ENCODE results near the gene FCGBP.
"Not testable (repeated sequence)": the region's sequence is repeated elsewhere in the genome, so short reads cannot be mapped to it uniquely, and the experiment has no call there.

Gene FCGBP

DNA sequence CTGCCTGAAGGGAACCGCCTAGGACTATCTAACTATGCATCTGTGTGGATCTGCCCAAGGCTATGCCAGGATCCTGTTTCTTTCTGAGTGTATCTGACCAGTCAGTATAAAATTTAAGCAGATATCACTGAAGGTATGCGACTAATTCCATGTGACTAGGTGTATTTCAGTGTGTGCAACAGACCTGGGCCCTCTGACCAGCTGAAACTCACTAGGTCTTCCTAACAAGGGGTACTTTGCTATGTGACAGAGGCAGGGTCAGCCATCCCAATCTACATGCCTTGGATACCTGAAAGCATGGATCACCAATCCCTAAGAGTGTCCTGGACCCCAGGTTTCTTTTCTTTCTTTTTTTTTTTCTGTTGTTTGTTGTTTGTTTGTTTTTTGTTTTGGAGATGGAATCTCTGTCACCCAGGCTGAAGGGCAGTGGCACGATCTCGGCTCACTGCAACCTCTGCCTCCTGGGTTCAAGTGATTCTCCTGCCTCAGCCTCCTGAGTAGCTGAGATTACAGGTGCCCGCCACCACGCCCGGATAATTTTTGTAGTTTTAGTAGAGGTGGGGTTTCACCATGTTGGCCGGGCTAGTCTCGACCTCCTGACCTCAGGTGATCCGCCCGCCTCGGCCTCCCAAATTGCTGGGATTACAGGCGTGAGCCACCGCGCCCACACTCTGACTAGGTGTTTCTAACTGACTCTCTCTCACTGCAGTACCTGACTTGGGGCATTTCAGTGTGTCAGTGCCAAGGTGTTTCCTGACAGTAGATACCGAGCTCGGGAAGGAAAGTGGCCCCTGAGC, 43.5 kb downstream of the FCGBP start:
- H3K79me2 ChIP-seq (ENCODE audit: control insufficient read depth, insufficient read depth, low read length) = no peaks in the 10 kb centered on the region
- no peak overlapping the region for H2BK5ac ChIP-seq (ENCODE audit: low read length)
- no peak overlapping the region for H4K8ac ChIP-seq (ENCODE audit: low read depth, low read length)
- peak; percentile 18 for DNase-seq
- no peak overlapping the region for H3K4me3 ChIP-seq (ENCODE audit: low read length)
- no peak overlapping the region for H4K5ac ChIP-seq (ENCODE audit: low read length)
- H3K36me3 ChIP-seq (ENCODE audit: control insufficient read depth, insufficient read depth, low read length) = no peaks in the 10 kb centered on the region
- H3K9ac ChIP-seq (ENCODE audit: low read length) = no peak overlapping the region
- no peak overlapping the region for H3K23ac ChIP-seq (ENCODE audit: low read length)
- H2BK15ac ChIP-seq (replicated peaks; ENCODE audit: low read depth) = no peak overlapping the region
- H3K4me1 ChIP-seq (ENCODE audit: control insufficient read depth, low read depth, low read length) = no peaks in the 10 kb centered on the region
- no peak overlapping the region for H3K4ac ChIP-seq (ENCODE audit: low read depth, low read length)
- no peak overlapping the region for H3K56ac ChIP-seq (ENCODE audit: low read length)
- no CpG with 5 or more reads among the region's 17 CpGs for WGBS (ENCODE audit: extremely low coverage, insufficient coverage, low lambda C conversion rate)
- H2BK120ac ChIP-seq (ENCODE audit: low read depth, low read length) = no peak overlapping the region
- H3K27ac ChIP-seq (ENCODE audit: low read depth, low read length) = no peak overlapping the region
- no peaks in the 10 kb centered on the region for H3K79me1 ChIP-seq (ENCODE audit: low read length)
- H3K4me2 ChIP-seq (ENCODE audit: low read length) = no peak overlapping the region
- H3K27me3 ChIP-seq (ENCODE audit: insufficient read depth, low read length, poor library complexity) = no peaks in the 10 kb centered on the region
- no peak overlapping the region for H2AK5ac ChIP-seq (ENCODE audit: low read length)
- no peak overlapping the region for H3K18ac ChIP-seq (ENCODE audit: low read length)

GRCh38 chr19:39889872-39890754, 44.3 kb downstream of the FCGBP start:
- H3K79me2 ChIP-seq (ENCODE audit: control insufficient read depth, insufficient read depth, low read length); H4K8ac ChIP-seq (ENCODE audit: low read depth, low read length); H4K5ac ChIP-seq (ENCODE audit: low read length); H3K18ac ChIP-seq (ENCODE audit: low read length); H3K9ac ChIP-seq (ENCODE audit: low read length); H3K23ac ChIP-seq (ENCODE audit: low read length); H3K27me3 ChIP-seq (ENCODE audit: insufficient read depth, low read length, poor library complexity); H3K4me3 ChIP-seq (ENCODE audit: low read length); H2AK5ac ChIP-seq (ENCODE audit: low read length); H2BK120ac ChIP-seq (ENCODE audit: low read depth, low read length); H3K56ac ChIP-seq (ENCODE audit: low read length); H3K79me1 ChIP-seq (ENCODE audit: low read length); H3K4me1 ChIP-seq (ENCODE audit: control insufficient read depth, low read depth, low read length); H2BK5ac ChIP-seq (ENCODE audit: low read length); H3K4me2 ChIP-seq (ENCODE audit: low read length); DNase-seq; H3K27ac ChIP-seq (ENCODE audit: low read depth, low read length); H2BK15ac ChIP-seq (replicated peaks; ENCODE audit: low read depth); H3K36me3 ChIP-seq (ENCODE audit: control insufficient read depth, insufficient read depth, low read length); H3K4ac ChIP-seq (ENCODE audit: low read depth, low read length): not testable (repeated sequence)
- no CpG with 5 or more reads among the region's 20 CpGs for WGBS (ENCODE audit: extremely low coverage, insufficient coverage, low lambda C conversion rate)

DNA sequence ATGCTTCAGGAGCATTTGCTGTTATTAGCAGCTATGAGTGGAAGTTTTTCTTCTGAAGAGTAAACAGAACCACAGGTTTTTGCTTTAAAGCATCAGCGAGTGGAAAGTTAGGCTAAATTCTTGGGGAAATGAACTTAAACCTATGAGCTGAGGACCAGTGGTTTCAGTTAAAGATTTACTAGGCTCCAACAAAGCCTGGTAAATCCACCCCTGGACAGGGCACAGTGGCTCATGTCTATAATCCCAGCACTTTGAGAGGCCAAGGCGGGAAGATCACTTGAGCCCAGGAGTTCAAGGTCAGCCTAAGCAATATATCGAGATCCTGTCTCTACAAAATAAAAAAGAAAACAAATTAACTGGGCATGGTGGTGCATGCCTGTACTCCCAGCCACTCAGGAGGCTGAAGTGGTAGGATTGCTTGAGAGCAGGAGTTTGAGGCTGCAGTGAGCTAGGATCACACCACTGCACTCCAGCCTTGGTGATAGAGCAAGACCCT, 46.9 kb downstream of the FCGBP start:
- not testable (repeated sequence) for H2BK5ac ChIP-seq (ENCODE audit: low read length); H3K27me3 ChIP-seq (ENCODE audit: insufficient read depth, low read length, poor library complexity); H3K36me3 ChIP-seq (ENCODE audit: control insufficient read depth, insufficient read depth, low read length); H2BK15ac ChIP-seq (replicated peaks; ENCODE audit: low read depth); H2AK5ac ChIP-seq (ENCODE audit: low read length); H4K5ac ChIP-seq (ENCODE audit: low read length); H3K27ac ChIP-seq (ENCODE audit: low read depth, low read length); H3K4ac ChIP-seq (ENCODE audit: low read depth, low read length); H3K79me2 ChIP-seq (ENCODE audit: control insufficient read depth, insufficient read depth, low read length); H3K4me1 ChIP-seq (ENCODE audit: control insufficient read depth, low read depth, low read length); H2BK120ac ChIP-seq (ENCODE audit: low read depth, low read length); H3K79me1 ChIP-seq (ENCODE audit: low read length); DNase-seq; H3K4me2 ChIP-seq (ENCODE audit: low read length); H3K56ac ChIP-seq (ENCODE audit: low read length); H3K9ac ChIP-seq (ENCODE audit: low read length); H3K4me3 ChIP-seq (ENCODE audit: low read length); H3K18ac ChIP-seq (ENCODE audit: low read length); H4K8ac ChIP-seq (ENCODE audit: low read depth, low read length); H3K23ac ChIP-seq (ENCODE audit: low read length)
- WGBS (ENCODE audit: extremely low coverage, insufficient coverage, low lambda C conversion rate) = no CpG with 5 or more reads among the region's 3 CpGs

- not testable (repeated sequence) for H3K4me2 ChIP-seq (ENCODE audit: low read length); H2AK5ac ChIP-seq (ENCODE audit: low read length); H3K27me3 ChIP-seq (ENCODE audit: insufficient read depth, low read length, poor library complexity); H3K79me1 ChIP-seq (ENCODE audit: low read length); H4K8ac ChIP-seq (ENCODE audit: low read depth, low read length); H3K36me3 ChIP-seq (ENCODE audit: control insufficient read depth, insufficient read depth, low read length); H3K9ac ChIP-seq (ENCODE audit: low read length); H3K23ac ChIP-seq (ENCODE audit: low read length); H3K56ac ChIP-seq (ENCODE audit: low read length); H3K18ac ChIP-seq (ENCODE audit: low read length); H4K5ac ChIP-seq (ENCODE audit: low read length); H3K4ac ChIP-seq (ENCODE audit: low read depth, low read length); H3K4me1 ChIP-seq (ENCODE audit: control insufficient read depth, low read depth, low read length); H2BK5ac ChIP-seq (ENCODE audit: low read length); H3K4me3 ChIP-seq (ENCODE audit: low read length); DNase-seq; H3K27ac ChIP-seq (ENCODE audit: low read depth, low read length); H2BK120ac ChIP-seq (ENCODE audit: low read depth, low read length); H3K79me2 ChIP-seq (ENCODE audit: control insufficient read depth, insufficient read depth, low read length); H2BK15ac ChIP-seq (replicated peaks; ENCODE audit: low read depth)
- WGBS (ENCODE audit: extremely low coverage, insufficient coverage, low lambda C conversion rate) = no CpG with 5 or more reads among the region's 30 CpGs
These were observed 48.4 kb downstream of the FCGBP start for GRCh38 chr19:39885821-39886554.

DNA sequence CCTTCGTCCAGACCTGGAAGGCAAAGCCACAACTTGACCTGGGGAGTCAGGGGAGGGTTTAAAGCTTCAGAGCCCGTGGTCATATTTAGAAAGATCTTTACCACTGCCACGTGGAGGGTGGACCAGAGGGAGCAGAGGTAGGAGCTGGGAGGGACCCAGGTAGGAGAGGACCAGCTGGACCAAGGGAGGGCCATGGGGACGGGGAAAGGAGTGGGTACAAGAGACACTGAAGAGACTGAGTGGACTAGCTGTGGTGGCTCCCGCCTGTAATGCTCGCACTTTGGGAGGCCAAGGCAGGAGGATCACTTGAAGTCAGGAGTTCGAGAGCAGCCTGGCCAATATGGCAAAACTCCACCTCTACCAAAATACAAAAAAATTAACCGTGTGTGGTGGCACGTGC, 49.7 kb downstream of the FCGBP start:
- not testable (repeated sequence) for H3K56ac ChIP-seq (ENCODE audit: low read length); H2BK120ac ChIP-seq (ENCODE audit: low read depth, low read length); H3K27ac ChIP-seq (ENCODE audit: low read depth, low read length); H3K36me3 ChIP-seq (ENCODE audit: control insufficient read depth, insufficient read depth, low read length); H3K18ac ChIP-seq (ENCODE audit: low read length); H2AK5ac ChIP-seq (ENCODE audit: low read length); H3K79me1 ChIP-seq (ENCODE audit: low read length); H2BK5ac ChIP-seq (ENCODE audit: low read length); H4K5ac ChIP-seq (ENCODE audit: low read length); H4K8ac ChIP-seq (ENCODE audit: low read depth, low read length); DNase-seq; H3K27me3 ChIP-seq (ENCODE audit: insufficient read depth, low read length, poor library complexity); H2BK15ac ChIP-seq (replicated peaks; ENCODE audit: low read depth); H3K4me1 ChIP-seq (ENCODE audit: control insufficient read depth, low read depth, low read length); H3K4me2 ChIP-seq (ENCODE audit: low read length); H3K9ac ChIP-seq (ENCODE audit: low read length); H3K4ac ChIP-seq (ENCODE audit: low read depth, low read length); H3K79me2 ChIP-seq (ENCODE audit: control insufficient read depth, insufficient read depth, low read length); H3K4me3 ChIP-seq (ENCODE audit: low read length); H3K23ac ChIP-seq (ENCODE audit: low read length)
- WGBS (ENCODE audit: extremely low coverage, insufficient coverage, low lambda C conversion rate) = no CpG with 5 or more reads among the region's 9 CpGs

Measured in mesendoderm (in vitro differentiated cells).